Cardiac muscle cell (in vitro differentiated cells and primary cell): ENCODE results near the gene GDA. TPM values are rescaled to one million over a fixed set of nuclear protein-coding genes. Genes with fewer than 3 reads are reported as not detected.

Experiments used
- DNase-seq, 2 donors: peaks; one replicate each; pipeline versions ENCODE4 v3.0.0 to v3.0.0-alpha.2; 2010 to 2017; ENCODE audit warnings: low read depth in 1 of 2, low spot score in 1 of 2
- H3K27ac ChIP-seq: fragments of 200-600 bp; sonication (generic); 2 replicates; pipeline ENCODE4 v1.5.1; 2016
- H3K27me3 ChIP-seq: fragments of 200-600 bp; sonication (generic); 2 replicates; pipeline ENCODE4 v1.6.0; 2016; ENCODE audit warnings: control low read depth
- H3K36me3 ChIP-seq: fragments of 200-600 bp; sonication (generic); 2 replicates; pipeline ENCODE4 v1.5.1; 2016; ENCODE audit warnings: control low read depth
- H3K4me1 ChIP-seq: fragments of 200-600 bp; sonication (generic); 2 replicates; pipeline ENCODE4 v1.8.1; 2017; ENCODE audit warnings: low read depth, mild to moderate bottlenecking, mixed run types
- H3K4me3 ChIP-seq: fragments of 200-600 bp; sonication (generic); 2 replicates; pipeline ENCODE4 v1.5.1; 2016; ENCODE audit warnings: mild to moderate bottlenecking
- H3K9me3 ChIP-seq: fragments of 200-600 bp; sonication (generic); 2 replicates; pipeline ENCODE4 v1.5.1; 2017; ENCODE audit warnings: low read depth, mild to moderate bottlenecking, control low read depth
- CTCF ChIP-seq: IDR thresholded peaks from 2 replicates; pipeline ENCODE4 v1.5.1; 2012; ENCODE audit warnings: low read depth, mild to moderate bottlenecking, low read length
- polyA plus RNA-seq: library from polyadenylated mRNA; unstranded; fragments of >200 nt; fragmentation: Nextera tagmentation; extraction: Ambion mirVana; gene quantifications from 2 replicates; pipeline ENCODE4 v1.2.1, GENCODE V29; 2016
- total RNA-seq: library from RNA; depleted of rRNA; stranded (reverse); fragments of >200 nt; gene quantifications from 2 replicates; pipeline ENCODE4 v1.2.3, GENCODE V29; 2016

The GDA gene
- total and polyA plus RNA-seq, 2 experiments from 2014 or later, result 0.18 to 0.59 TPM

DNA sequence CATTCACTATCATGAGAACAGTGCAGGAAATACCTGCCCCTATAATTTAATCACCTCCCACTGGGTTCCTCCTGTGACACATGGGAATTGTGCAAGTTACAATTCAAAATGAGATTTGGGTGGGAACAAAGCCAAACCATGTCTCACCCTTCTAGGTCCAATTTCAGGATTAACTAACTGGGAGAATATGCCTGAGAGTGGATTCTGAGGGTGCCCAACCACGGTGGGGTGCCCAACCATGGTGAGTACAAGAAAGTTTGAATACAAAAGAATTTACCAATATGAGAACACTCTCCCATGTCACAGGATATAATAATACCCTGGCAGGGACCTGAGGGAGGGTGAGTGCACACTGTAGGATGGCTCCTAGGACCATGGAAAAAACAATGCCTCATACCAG, 17.2 kb upstream of the GDA start:
- Histone ChIP-seq H3K4me1 (no peaks in the 10 kb centered on the region), H3K4me3 (no peak overlapping the region), H3K36me3 (no peaks in the 10 kb centered on the region), H3K9me3 (no peaks in the 10 kb centered on the region), H3K27me3 (no peaks in the 10 kb centered on the region), H3K27ac (no peak overlapping the region)
- no peak for DNase-seq
- no peak for TF ChIP-seq CTCF

GRCh38 chr9:72133365-72134035, 15.7 kb upstream of the GDA start:
- Histone ChIP-seq H3K9me3 (no peaks in the 10 kb centered on the region), H3K27me3 (no peaks in the 10 kb centered on the region), H3K4me3 (no peak overlapping the region), H3K27ac (no peak overlapping the region), H3K36me3 (no peaks in the 10 kb centered on the region), H3K4me1 (no peaks in the 10 kb centered on the region)
- TF ChIP-seq CTCF, result no peak
- no peak for DNase-seq

- Histone ChIP-seq H3K9me3 (no peaks in the 10 kb centered on the region), H3K4me3 (no peak overlapping the region), H3K4me1 (no peaks in the 10 kb centered on the region), H3K36me3 (no peaks in the 10 kb centered on the region), H3K27ac (no peak overlapping the region), H3K27me3 (no peaks in the 10 kb centered on the region)
- TF ChIP-seq CTCF, result no peak
- DNase-seq, result no peak
These were observed 14.4 kb upstream of the GDA start for GRCh38 chr9:72134801-72135200.

- Histone ChIP-seq H3K4me1 (no peaks in the 10 kb centered on the region), H3K36me3 (no peaks in the 10 kb centered on the region), H3K27ac (no peak overlapping the region), H3K27me3 (no peaks in the 10 kb centered on the region), H3K4me3 (no peak overlapping the region), H3K9me3 (no peaks in the 10 kb centered on the region)
- TF ChIP-seq CTCF, result no peak
- DNase-seq, result no peak
These were observed 11.4 kb upstream of the GDA start for GRCh38 chr9:72137697-72138365.

DNA sequence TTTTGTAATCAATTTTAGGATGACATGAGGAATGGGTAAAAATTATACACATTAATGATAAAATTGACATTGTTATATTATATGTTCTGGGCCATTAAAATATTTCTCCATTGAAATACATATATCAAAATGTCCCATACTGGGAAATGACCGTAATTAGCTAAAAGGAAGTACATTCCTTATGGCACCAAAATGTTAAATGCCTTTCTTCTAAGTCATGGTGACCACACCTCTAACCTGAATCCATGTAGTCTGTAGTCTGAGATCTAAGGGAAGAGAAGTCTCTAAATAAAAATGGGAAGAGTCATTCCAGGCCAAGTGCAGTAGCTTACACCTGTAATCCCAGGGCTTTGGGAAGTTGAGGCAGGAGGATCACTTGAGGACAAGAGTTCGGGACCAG, 10.0 kb upstream of the GDA start:
- H3K27me3 ChIP-seq, result no peaks in the 10 kb centered on the region
- TF ChIP-seq CTCF, result no peak
- no peak for DNase-seq
- H3K36me3 ChIP-seq, result no peaks in the 10 kb centered on the region
- no peak overlapping the region for H3K4me3 ChIP-seq
- H3K9me3 ChIP-seq, result no peaks in the 10 kb centered on the region
- H3K4me1 ChIP-seq, result no peaks in the 10 kb centered on the region
- H3K27ac ChIP-seq, result no peak overlapping the region
